GM13976 (cell line): ENCODE data around the gene ZNF229.
"Not testable (repeated sequence)": the region's sequence is repeated elsewhere in the genome, so short reads cannot be mapped to it uniquely, and the experiment has no call there.

Experiments used
- DNase-seq: peaks from one replicate; pipeline ENCODE4 v3.0.0; 2012; ENCODE audit warnings: low spot score
- in situ Hi-C: fragments of 300-500 bp; cut with MboI; formaldehyde crosslinking; loops from one replicate; pipeline ENCODE4 v1.12.0; 2022; ENCODE audit warnings: low sequenced_read_pairs, mixed read lengths, inconsistent platforms; ENCODE audit not compliant: unreplicated experiment
- TF ChIP-seq, protein P1 (sequence below): IDR thresholded peaks from 2 replicates; pipeline ENCODE4 v1.5.1; 2012; ENCODE audit warnings: borderline replicate concordance, mild to moderate bottlenecking; ENCODE audit not compliant: insufficient read depth; ENCODE audit errors: extremely low read depth, missing control alignments, control extremely low read depth

Gene ZNF229

DNA sequence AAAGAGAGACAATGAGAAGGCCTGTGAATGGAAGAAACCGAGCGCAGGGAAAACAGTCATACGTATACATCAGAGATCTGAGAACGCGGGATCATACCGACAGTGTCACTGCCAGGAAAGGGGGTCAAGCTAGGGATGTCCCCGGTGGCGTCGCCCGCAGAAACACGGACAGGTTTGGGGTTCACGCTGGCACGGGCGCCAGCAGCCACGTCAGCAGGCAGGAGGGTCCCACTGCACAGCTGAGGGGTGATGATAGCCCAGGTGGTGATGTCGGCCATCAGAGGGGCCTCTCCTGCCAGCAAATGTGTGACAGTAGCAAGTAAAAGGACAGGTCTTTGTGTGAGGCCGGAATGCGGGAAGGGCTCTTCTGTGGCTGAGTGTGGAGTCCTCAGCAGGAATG is 3.4 kb upstream of the ZNF229 start:
- in situ Hi-C loops = no loop called here
- DNase-seq = no peak
- TF ChIP-seq, protein P1, sequence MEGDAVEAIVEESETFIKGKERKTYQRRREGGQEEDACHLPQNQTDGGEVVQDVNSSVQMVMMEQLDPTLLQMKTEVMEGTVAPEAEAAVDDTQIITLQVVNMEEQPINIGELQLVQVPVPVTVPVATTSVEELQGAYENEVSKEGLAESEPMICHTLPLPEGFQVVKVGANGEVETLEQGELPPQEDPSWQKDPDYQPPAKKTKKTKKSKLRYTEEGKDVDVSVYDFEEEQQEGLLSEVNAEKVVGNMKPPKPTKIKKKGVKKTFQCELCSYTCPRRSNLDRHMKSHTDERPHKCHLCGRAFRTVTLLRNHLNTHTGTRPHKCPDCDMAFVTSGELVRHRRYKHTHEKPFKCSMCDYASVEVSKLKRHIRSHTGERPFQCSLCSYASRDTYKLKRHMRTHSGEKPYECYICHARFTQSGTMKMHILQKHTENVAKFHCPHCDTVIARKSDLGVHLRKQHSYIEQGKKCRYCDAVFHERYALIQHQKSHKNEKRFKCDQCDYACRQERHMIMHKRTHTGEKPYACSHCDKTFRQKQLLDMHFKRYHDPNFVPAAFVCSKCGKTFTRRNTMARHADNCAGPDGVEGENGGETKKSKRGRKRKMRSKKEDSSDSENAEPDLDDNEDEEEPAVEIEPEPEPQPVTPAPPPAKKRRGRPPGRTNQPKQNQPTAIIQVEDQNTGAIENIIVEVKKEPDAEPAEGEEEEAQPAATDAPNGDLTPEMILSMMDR = no peak

DNA sequence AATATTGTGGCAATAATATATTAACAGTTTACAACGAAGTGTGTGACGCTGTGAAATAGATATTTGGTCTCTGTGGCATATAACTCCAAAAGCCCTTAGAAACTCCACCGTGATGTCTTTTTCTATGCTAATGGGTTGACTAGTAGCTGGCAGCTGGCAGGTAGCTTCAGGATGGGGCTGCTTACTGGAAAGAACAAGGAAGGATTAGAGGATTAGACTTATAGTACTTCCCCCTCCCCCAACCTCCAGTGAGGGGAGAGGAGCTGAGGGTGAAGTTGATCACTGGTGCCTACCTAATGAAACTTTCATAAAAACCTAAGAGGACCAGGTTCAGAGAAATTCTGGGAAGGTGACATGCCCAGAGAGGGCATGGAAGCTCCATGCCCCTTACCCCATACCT is 9.8 kb downstream of the ZNF229 start:
- in situ Hi-C loops = no loop called here
- no peak for DNase-seq
- TF ChIP-seq, protein P1 = no peak

DNA sequence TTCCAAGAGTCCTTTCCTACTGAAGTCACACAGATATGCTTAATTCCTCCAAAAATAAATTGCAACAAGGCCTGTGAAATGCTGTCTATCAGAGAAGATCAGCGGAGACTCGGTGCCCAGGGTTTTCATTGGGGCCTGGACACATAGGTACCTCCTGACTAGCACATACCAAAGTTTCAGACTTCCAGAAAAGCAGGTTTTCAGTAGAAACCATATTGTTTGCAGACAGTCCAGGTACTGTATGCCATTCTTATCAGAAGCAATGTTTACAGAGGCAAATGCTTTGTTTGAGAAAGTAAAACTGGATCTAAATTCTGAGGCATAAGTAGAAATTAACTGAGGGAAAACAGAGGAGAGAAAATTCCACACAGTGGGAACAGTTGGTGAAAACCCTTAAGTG is 12.8 kb downstream of the ZNF229 start:
- TF ChIP-seq, protein P1 = no peak
- in situ Hi-C loops = no loop called here
- DNase-seq = no peak

DNA sequence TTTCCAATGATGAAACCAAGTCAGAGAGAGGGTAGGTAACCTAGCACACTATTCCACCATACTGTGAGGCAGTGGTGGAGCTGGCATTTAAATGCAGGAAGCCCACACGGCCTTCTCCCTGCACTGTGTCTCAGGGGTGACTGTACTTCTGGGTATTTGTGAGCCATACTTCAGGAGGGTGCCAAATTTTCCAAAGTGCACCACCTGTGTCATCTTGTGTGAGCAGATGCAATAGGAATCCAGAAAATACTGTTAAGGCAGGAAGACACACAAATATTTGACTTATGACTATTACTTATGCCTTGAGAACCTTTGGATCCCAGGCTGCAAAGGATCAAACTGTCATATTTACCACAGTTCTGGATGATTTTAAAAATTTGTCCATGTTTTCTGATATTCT is 17.3 kb downstream of the ZNF229 start:
- TF ChIP-seq, protein P1 = no peak
- in situ Hi-C loops = no loop called here
- no peak for DNase-seq

DNA sequence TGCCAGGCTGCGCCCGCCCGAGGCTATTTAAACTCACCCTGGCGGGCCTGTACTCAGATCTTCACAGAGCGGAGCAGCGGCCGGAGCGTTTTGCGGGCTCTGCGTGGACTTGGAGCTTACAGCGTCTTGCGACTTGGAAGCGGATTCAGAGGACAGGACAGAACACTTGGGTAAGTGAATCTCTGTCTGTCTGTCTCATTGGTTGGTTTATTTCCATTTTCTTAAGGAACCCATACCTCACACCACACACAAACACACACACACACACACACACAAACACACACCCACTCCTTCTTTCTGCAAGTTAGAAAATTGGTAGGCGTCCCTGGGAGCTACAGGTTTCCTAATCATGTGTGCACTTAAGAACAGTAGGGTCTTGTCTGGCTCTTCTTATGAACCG is 32.7 kb downstream of the ZNF229 start:
- in situ Hi-C loops, DNase-seq: not testable (repeated sequence)

DNA sequence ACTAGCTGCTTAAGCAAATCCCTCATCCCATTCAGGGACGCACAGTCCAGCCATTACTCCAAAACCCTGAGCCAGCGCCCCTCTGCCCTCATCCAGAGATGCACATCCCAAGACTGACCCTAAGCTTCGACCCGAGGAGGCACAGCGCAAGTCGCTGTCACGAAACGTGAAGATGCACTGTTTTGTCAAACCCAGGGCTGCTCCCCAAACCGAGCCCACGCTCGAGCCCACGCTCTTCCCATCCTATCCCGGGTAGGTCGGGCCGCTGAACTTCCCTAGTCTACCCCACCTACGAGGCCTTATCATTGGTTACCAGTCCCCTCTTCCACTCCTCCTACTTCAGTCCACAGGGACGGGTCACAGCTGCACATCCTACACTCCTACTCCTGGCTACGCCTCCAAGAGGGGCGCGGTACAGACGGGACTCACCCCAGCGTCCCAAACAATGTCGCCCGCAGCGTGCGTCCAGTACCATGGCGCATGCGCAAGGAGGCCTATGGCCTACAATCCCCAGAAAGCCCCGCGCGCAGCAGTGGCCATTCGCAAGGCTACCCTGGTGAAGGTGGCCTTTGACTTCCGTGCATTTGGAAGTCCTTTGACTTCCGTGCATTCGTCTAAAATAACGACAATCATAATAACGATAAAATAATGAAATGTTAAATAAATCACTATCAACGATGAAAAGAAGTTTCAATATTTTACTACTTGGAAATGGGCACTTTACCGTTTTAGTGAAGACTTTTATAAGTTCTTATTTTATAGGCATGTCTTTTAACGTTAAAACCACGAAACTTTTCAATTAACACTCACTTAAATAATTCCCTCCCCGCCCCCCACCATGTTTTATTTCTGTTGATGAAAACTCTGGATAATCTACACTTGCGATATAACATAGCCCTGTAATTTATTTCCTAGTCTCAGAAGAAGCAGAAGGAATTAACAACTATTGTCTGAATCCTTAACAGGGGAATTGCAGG is 46.8 kb downstream of the ZNF229 start, which contains the start of gene ZNF285:
Gene ZNF285 (minus strand): TSS at position 470 of the 977 bp plus-strand sequence. CDS start 4,395 bp downstream, outside the sequence.
- peak; percentile 78 for DNase-seq
- TF ChIP-seq, protein P1 = no peak

DNA sequence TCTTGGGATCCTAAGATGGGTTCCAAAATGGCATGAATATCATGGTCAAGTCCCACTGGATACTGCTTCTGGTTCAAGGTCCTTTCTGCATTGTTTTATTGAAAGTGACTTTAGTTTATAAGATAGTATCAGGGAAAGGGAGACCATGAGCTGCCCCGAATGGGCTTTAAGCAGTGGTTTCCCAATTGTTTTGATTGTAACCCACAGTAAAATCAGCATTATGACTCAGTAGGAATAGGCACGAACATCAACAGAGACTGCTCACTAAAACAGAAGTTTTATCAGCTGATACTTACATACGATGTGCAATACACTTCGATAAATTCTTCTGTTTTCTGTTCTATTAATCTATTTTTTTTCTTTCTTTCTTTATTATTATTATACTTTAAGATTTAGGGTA is 59.0 kb downstream of the ZNF229 start:
- not testable (repeated sequence) for DNase-seq

More for the DNA sequence above, 46.8 kb downstream of the ZNF229 start, which contains the start of gene ZNF285:
- in situ Hi-C loops = no loop called here

More for the DNA sequence above, 59.0 kb downstream of the ZNF229 start:
- in situ Hi-C loops = not testable (repeated sequence)
